A673 (cell line): ENCODE measurements around the gene C20orf96.

Experiments used
- EZH2 ChIP-seq: fragments of 200-600 bp; sonication (generic); IDR thresholded peaks from 2 replicates; pipeline ENCODE4 v1.6.1; 2017; ENCODE audit warnings: borderline replicate concordance, low read depth, mild to moderate bottlenecking, mixed read lengths, antibody characterized with exemption, low read length; ENCODE audit not compliant: poor library complexity, severe bottlenecking
- TF ChIP-seq, protein P1 (sequence below): fragments of 300-800, 200-600 bp; sonication (generic); conservative IDR thresholded peaks from 2 replicates; pipeline ENCODE4 v1.5.1; 2017; ENCODE audit warnings: low read depth, mild to moderate bottlenecking, antibody characterized with exemption, low read length, moderate library complexity, mixed read lengths

DNA sequence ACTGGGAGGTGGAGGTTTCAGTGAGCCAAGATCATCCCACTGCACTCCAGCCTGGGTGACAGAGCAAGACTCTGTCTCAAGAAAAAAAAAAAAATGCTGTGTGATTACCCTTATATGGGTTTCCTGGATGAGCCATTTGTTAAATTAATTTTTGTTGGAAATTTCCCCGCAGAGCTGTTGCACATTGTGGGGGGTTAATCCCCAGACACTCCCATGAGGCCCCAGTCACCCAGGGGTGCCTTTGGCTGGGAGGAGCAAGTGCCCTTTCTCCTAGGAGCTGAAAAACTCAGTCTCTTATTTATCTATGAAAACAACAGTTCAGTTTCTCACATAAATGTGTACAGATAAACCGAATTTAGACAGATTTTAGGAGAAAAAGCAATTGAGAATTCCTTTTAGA is 37.7 kb downstream of the C20orf96 start:
- TF ChIP-seq, protein P1, sequence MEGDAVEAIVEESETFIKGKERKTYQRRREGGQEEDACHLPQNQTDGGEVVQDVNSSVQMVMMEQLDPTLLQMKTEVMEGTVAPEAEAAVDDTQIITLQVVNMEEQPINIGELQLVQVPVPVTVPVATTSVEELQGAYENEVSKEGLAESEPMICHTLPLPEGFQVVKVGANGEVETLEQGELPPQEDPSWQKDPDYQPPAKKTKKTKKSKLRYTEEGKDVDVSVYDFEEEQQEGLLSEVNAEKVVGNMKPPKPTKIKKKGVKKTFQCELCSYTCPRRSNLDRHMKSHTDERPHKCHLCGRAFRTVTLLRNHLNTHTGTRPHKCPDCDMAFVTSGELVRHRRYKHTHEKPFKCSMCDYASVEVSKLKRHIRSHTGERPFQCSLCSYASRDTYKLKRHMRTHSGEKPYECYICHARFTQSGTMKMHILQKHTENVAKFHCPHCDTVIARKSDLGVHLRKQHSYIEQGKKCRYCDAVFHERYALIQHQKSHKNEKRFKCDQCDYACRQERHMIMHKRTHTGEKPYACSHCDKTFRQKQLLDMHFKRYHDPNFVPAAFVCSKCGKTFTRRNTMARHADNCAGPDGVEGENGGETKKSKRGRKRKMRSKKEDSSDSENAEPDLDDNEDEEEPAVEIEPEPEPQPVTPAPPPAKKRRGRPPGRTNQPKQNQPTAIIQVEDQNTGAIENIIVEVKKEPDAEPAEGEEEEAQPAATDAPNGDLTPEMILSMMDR, result no peak
- TF ChIP-seq EZH2, result no peak
